GM12872 (cell line): ENCODE data around the gene ZMYM2.

Experiments used
- TF ChIP-seq, protein P1 (sequence below): IDR thresholded peaks from 3 replicates; pipeline ENCODE4 v1.5.1; 2011; ENCODE audit warnings: low read depth, mild to moderate bottlenecking, low read length, moderate library complexity; ENCODE audit not compliant: insufficient read depth

The ZMYM2 gene

DNA sequence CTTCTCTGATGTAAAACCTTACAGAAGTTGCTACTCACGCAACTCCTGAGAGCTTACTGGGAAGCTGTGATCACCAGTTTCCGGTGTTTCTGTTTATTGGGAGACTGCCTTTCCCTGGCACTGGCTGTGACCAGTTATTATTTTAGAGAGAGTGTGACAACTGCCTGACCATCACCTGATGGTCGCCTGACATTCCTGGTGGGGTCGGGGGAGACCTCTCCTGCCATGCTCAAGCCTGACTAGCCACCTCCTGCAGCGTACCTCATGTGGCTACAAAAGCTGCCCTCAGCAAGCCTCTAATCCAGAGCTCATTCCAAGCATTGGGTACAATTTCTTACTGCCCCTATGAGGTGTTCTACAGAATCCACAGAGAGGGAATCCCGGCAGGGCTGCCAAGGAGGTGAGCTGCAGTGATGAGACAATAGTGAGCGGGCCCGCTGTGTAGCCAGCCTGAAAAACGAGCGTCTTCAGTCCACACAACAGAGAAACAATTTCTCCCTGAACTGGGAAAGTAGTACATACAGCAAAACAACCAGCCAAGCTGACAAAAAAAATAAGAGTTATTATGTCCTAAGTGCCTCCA is 173.6 kb downstream of the ZMYM2 start:
- TF ChIP-seq, protein P1, sequence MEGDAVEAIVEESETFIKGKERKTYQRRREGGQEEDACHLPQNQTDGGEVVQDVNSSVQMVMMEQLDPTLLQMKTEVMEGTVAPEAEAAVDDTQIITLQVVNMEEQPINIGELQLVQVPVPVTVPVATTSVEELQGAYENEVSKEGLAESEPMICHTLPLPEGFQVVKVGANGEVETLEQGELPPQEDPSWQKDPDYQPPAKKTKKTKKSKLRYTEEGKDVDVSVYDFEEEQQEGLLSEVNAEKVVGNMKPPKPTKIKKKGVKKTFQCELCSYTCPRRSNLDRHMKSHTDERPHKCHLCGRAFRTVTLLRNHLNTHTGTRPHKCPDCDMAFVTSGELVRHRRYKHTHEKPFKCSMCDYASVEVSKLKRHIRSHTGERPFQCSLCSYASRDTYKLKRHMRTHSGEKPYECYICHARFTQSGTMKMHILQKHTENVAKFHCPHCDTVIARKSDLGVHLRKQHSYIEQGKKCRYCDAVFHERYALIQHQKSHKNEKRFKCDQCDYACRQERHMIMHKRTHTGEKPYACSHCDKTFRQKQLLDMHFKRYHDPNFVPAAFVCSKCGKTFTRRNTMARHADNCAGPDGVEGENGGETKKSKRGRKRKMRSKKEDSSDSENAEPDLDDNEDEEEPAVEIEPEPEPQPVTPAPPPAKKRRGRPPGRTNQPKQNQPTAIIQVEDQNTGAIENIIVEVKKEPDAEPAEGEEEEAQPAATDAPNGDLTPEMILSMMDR: no peak

DNA sequence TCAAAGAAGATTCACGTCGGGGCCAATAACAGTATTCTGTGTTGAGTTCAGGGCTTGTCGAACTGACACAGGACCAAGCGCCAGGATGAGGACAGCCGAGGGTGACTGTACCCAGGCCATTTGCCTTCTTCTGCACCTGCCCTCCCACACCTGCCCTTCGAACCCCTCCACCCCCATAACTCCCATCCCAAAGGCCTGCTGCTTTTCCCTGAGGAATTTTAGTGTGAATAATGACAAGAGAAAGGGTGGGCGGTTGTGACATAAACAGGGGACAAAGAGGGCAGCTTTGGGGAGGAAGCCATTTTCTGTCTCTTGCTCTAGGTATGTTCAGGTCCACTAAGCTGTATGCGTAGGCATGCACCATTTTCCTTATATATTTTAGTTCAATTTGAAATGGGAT is 176.2 kb downstream of the ZMYM2 start:
- TF ChIP-seq, protein P1: no peak

DNA sequence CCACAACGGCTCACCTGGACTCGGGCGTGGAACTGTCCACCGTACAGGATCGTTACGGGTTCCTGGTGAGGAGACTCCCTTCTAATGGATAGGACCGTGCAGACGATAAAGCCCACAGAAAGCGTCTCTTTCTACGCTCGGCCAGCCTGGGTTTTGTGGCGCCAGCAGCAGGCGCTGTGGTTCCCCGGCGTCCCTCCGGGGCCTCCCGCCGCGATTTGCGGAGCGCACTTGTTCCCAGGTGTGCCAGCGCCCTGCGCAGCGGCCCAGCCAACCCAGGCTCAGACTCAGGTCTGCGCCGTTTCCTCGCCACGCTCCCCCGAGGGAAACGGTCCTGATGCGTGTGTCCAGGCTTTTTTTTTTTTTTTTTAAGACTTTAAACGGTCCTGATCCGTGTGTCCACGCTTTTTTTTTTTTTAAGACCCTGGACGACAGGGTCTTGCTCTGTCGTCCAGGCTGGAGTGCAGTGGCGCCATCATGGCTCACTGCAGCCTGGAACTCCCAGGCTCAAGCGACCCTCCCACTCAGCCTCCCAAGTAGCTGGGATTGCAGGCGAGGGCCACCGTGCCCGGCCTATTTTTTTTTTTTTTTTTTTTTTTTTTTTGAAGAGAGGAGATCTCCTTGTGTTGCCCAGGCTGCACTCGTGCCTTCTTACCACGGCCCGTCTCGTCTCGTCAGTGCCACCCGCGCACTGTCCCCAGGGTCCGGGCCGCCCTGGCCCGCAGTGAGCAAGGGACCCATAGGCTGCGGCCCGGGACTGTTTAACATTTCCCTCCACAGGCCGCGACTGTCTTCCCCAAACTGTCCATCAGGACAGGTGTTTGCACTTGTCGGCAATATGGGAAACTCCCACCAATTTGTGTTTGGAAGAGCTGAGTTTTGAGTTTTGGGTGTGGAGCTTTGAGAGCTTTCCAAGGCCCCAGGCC is 178.5 kb downstream of the ZMYM2 start:
- TF ChIP-seq, protein P1: peak; percentile 82

DNA sequence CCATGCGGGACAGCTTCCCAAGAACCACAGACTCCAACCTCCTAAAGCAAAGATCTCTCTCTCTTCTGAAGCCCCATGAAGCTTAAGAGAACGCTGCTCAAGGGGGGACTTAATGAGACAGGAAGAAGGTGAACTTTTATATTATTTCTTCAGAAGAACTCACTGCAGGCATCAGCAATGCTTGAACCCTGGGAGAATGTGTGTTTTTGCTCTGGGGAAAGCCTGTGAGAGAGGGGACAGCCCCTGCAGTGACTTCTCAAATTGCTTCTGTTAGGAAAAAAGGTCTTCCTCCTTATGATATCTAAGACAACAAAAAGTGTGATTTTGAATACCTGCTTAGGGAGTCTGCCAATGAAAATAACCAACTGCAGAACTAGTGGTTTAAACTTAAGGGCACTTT is 179.3 kb downstream of the ZMYM2 start:
- TF ChIP-seq, protein P1: no peak

DNA sequence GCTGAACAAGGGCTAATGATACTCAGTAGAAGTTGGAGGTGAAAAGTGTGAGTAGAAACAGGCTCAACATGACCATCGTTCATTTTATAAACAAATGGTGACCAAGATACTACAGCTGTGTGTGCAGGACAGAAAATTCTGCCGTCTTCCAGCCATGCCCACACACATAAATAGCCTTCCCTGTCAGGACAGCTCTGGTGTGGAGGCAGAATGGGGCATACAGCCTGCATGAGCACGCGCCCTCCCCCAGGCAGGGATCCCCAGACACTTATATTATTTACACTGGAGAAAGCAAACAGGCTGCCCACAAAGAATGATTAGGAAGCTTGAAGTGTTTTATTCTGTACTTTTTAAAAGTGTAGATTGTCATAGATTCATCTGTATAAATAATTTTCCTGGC is 182.0 kb downstream of the ZMYM2 start:
- TF ChIP-seq, protein P1: no peak
